HG03460 (cell line): ENCODE results near the gene CNTRL.
A peak's percentile ranks its signal among the peaks of the same experiment; 100 is the strongest.
"Not testable (repeated sequence)": the region's sequence is repeated elsewhere in the genome, so short reads cannot be mapped to it uniquely, and the experiment has no call there.

Source experiments
- ATAC-seq: cut with Tn5 transposase; IDR thresholded peaks from one replicate; pipeline ENCODE4 v1.9.1; 2021; ENCODE audit not compliant: unreplicated experiment

The CNTRL gene, protein sequence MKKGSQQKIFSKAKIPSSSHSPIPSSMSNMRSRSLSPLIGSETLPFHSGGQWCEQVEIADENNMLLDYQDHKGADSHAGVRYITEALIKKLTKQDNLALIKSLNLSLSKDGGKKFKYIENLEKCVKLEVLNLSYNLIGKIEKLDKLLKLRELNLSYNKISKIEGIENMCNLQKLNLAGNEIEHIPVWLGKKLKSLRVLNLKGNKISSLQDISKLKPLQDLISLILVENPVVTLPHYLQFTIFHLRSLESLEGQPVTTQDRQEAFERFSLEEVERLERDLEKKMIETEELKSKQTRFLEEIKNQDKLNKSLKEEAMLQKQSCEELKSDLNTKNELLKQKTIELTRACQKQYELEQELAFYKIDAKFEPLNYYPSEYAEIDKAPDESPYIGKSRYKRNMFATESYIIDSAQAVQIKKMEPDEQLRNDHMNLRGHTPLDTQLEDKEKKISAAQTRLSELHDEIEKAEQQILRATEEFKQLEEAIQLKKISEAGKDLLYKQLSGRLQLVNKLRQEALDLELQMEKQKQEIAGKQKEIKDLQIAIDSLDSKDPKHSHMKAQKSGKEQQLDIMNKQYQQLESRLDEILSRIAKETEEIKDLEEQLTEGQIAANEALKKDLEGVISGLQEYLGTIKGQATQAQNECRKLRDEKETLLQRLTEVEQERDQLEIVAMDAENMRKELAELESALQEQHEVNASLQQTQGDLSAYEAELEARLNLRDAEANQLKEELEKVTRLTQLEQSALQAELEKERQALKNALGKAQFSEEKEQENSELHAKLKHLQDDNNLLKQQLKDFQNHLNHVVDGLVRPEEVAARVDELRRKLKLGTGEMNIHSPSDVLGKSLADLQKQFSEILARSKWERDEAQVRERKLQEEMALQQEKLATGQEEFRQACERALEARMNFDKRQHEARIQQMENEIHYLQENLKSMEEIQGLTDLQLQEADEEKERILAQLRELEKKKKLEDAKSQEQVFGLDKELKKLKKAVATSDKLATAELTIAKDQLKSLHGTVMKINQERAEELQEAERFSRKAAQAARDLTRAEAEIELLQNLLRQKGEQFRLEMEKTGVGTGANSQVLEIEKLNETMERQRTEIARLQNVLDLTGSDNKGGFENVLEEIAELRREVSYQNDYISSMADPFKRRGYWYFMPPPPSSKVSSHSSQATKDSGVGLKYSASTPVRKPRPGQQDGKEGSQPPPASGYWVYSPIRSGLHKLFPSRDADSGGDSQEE (N-terminal part only)

DNA sequence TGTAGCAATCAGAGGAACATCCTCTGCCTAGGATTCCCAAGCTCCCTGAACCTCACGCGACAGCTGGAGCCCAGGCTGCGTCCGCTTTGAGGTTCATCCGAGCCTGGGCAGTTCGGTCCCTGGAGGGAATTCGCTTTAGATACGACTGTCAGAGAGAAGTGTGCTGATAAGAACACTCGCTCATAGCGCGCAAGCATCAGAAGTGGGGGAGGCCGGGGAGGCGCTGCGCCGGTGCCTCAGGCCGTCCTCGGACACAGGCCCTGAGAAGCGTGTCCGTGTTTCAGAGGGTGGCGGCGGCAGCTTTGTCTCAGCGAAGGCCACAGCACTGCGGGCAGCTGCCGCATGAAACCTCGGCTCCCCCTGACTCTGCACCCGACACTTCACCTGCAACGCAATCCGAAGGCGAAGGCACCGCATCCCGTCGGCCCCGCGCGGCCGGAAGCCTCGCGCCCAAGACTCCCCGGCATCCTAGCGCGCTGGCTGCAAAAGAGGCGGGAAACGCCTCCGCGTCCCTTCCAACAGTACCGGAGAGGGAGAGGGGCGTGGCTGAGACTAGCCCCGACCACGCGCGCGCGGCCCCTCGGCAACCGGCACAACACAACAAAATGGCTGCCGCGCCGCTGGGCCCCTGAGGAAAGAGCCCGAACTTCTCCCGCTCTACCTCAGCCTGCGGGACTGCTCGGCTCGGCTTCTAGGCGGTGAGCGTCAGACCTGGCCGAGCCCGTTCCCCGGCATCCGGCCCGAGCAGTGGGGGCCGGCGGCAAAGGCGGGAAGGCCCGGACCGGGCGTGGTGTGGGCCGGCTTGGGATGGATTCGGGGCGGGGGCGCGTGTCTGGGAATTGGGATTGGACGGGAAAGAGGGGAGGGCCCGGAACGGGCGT is at the start of gene CNTRL:
Gene CNTRL (plus strand): TSS at position 586 of the 881 bp plus-strand sequence. CDS start 13,372 bp downstream, outside the sequence.
- ATAC-seq: peak; percentile 60

DNA sequence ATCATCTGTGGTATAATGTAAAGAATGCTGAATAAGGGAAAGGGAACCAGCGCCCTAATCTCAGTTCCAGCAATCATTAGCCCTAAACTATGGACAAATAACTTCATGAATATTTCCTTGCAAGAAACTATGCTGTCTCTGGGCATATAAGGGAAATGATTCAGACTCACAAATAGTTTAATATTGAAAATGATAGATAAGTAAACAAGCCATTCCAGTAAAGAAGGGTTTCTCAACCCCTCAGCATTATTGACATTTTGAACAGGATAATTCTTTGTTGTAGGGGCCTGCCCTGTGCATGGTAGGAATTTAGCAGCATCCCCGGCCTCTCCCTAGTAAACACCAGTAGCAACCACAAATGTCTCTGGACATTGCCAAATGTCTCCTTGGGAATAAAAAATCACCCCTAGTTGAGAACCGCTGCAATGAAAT is 48.5 kb upstream of the CNTRL start:
- ATAC-seq: no peak

DNA sequence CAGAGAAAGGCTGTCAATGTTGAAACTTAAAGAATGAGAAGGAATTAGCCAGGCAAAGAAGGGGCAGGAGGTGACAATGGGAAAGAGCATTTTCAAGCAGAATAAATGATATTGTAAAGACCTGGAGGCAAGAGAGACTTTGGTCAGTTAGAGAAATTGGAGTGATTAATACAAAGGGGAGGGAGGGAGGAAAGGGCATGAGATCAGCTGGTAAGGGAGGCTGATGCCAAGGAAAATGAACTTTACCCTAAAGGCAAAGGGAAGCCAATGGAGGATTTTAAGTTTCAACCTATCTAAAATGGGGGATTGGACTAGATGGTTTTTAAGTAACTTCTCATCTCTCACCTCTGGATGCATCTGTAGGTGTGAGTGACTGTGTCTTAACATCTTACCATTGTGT is 48.0 kb upstream of the CNTRL start:
- ATAC-seq: no peak

DNA sequence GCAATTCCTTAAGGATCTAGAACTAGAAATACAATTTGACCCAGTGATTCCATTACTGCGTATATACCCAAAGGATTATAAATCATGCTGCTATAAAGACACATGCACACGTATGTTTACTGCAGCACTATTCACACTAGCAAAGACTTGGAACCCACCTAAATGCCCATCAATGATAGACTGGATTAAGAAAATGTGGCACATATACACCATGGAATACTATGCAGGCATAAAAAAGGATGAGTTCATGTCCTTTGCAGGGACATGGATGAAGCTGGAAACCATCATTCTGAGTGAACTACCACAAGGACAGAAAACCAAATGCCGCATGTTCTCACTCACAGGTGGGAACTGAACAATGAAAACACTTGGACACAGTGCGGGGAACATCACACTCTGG is 46.5 kb upstream of the CNTRL start:
- not testable (repeated sequence) for ATAC-seq

DNA sequence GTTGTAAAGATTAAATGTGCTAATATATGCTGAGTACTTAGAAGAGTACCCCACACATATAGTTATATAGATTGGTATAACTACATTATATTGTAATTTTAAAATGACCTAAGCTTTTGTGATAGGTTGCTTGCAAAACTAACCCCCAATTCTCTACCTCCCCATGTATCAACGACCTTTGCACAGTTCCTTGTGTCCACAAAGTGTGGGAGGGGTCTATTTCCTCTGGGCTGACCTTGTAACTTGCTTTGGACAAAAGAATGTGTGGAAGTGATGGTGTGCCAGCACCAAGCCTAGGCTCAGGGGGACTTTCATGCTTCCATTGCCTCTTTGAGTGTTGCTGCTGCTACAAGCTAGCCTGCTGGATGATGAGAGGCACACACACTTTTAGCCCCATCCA is 45.3 kb upstream of the CNTRL start:
- ATAC-seq: no peak

DNA sequence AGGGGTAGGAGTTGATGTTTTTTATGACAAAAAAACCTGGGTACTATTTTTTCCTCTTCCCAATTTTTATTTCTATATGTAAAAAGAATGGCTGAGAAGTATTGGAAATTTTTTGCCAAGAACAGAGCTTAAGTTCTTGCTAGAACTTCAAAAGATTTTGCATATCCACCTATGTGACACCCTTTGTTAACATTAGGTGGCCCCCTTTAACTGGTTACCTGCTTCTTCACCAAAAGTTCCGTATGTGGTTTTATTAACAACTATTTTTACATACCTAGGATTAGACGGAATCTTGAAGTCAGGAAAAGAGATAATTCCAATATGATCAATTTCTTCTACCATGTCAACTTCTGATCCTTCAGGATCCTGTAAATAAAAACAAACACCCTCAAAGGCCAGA is 40.2 kb upstream of the CNTRL start:
- no peak for ATAC-seq

DNA sequence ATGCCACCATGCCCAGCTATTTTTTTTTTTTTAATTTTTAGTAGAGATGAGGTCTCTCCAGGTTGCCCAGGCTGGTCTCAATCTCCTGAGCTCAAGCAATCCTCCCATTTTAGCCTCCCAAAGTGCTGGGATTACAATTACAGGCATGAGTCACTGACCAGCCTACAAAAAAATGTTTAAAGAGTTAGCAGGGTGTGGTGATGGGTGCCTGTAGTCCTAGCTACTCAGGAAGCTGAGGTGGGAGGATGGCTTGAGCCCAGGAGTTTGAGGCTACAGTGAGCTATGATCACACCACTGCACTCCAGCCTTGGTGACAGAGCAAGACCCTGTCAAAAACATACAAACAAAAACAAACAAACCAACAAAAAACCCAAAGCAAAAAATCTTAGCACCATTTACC is 39.0 kb upstream of the CNTRL start:
- ATAC-seq: not testable (repeated sequence)

DNA sequence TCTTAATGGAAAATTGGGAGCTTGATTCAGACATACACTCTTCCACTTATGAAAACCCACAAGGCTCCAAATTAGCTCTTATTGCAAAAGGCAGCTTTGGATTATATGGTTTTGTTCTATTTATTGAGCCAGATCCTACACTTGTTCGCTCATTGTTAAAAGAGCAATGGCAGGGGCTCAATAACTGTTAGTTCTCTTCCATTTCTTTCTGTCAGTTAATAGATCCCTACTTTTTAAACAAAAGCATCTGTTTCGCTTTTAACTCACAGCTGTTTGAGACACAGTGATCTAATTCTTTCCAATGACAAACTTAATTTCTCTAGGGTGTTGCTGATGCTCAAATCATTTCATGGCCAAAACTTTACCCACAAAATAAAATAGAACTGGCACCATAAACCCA is 36.4 kb upstream of the CNTRL start:
- no peak for ATAC-seq

DNA sequence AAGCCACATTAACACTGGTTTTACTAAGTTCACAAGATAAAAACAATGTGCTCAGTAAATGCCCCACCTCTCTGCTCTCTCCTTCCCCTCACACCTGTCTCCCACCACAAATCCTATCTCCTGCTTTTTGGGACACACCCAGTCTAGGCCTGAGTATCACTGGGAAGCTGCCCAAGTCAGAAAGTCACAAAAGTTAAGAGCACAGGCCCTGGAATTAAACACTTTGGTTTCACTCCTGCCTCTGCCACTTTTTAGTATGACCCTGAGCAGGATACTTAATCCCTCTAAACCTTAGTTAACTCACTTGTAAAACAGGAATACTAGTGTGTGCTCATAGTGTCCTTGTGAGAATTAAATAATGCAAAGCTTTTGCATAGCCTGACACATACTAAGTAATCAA is 36.0 kb upstream of the CNTRL start:
- no peak for ATAC-seq

DNA sequence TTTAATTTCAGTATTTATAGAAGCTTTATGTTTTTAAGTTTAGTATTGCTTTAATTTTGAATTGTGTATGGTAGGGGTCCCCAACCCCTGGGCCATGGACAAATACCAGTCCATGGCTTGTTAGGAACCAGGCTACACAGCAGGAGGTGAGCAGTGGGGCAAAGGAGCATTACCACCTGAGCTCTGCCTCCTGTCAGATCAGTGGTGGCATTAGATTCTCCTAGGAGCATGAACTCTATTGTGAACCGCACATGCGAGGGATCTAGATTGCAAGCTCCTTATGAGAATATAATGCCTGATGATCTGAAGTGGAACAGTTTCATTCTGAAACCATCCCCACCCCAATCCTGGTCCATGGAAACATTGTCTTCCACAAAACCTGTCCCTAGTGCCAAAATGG is 26.6 kb upstream of the CNTRL start:
- ATAC-seq: no peak

DNA sequence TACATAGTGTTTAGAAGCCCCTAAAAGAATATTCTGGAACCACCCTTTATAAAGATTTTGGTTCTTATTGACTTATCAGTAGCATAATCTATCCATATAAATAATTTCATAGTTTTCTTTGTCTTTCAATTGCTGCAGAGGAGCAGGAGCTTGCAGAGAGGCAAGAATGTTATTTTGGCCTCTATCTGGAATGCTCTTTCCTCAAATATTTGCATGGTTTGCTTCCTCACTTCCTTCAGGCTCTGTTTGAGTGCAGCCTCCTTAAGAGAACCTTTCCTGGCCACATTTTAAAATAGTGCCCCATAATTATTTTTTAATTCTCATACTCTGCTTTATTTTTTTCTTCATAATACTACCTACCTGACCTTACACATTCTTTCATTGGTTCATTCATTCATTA is 26.1 kb upstream of the CNTRL start:
- ATAC-seq: no peak

DNA sequence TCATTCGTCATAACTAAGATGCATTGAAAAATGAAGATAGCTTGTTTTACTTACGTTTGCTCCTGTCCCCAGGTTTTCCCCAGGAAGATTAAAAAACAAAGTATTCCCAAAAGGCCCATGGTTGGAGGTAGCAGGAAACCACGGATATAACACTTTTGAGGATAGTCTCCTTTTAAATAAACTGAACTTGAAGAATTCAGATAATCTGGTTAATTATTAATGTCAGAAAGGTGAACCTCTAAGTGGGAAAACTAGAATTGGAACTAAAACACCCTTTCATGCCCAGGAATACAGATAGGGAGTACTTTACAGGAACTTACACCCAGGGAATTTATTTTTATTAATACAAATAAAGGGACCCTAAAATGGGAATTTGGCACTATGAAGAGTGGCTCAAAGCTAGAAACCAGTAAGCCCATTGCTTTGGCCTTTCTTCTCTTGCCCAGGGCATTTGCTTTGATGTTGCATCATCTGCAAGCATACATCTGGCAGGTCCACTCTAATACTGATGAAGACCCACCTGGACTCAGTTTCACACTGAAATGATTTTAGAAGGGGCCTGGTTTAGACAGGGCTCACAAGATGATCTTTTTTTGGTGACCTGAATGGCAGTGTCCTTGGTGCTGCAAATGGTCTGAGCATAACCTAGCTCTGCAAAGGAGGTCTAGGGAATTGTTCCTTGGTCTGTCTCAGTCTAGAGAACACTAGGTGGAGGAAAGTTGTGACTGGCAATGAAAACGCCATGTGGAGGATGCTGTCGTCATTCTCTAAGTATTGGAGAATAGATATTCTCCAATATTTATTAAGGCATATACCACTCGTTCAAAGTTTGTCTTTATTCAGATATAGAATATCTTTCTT is 24.4 kb upstream of the CNTRL start, which contains the start of gene C5:
Gene C5 (minus strand): TSS at position 148 of the 861 bp plus-strand sequence. CDS start 29 bp downstream, at position 119.
- ATAC-seq: no peak

DNA sequence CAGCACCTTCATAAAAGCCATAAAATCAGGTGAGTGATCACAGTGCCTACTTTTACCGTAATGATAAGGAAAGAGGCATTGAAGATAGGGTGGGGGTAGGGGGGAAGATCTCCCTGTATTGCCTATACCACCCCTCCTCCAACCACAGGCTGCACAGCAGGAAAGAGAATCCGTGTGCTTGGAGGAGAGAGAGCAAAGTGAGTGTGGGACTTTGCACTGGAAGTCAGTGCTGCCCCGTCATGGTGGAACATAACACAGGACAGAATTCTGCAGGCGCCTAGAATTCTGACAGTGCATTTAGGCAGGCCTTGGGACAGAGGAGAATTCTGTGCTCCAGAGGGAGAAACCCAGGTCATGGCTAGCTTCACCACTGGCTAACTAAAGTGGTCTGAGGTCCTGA is 21.2 kb upstream of the CNTRL start:
- no peak for ATAC-seq

DNA sequence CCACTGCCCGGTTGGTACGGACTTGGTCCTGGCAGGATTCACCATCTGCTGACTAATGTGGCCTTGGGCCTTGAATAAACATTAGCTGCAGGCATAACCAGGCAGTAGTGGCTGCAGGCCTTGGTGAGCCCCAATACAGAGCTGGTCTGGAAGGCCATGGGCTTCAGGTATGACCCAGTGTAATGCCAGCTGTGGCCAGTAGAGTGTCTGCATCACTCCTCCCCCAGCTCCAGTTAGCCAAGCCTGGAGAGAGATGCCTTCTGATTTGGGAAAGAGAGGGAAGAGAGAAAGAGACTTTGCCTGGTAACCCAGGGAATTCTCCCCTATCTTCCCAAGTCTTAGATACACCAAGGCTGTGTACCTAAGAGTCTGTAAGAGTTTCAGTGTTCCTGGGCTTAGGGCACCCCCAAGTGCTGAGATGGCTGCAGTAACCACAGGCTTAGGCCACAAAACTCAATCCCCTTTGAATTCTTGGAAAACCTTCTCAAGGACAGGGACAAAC is 19.1 kb upstream of the CNTRL start:
- ATAC-seq: no peak

DNA sequence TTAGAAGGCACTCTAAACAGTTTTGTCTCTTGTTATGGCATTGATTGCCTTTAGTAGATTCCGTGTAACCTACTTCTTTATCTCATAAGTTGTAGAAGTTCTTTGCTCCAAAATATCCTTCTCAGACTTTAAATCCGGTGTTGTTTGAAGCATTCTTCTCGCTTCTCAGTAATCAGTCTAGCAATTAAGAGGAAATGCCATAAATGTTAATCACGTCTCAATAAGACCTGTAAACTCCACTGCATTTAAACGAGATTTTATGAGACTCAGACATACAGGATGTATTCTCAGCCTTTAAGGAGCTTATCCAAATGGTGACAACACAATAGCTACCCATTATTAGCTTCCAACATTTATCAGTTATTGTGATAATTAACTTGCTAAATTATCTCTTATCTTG is 16.9 kb upstream of the CNTRL start:
- no peak for ATAC-seq

DNA sequence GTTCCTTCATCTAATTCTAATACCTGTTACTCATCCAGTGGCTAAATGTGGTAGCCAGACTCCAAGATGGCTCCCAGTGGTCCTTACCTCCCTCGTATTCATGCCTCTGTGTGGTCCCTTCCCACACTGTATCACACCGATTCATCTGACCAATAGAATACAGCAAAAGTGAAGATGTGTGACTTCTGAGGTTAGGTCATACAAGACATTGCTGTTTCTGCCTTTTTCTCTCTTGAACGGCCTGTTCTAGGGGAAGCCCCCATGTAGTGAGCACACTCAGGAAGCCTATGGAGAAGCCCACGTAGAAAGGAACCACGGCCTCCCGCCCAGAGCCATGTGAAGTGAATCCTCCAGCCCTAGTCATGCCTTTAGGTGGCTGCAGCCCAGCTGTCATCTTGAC is 15.2 kb upstream of the CNTRL start:
- no peak for ATAC-seq

DNA sequence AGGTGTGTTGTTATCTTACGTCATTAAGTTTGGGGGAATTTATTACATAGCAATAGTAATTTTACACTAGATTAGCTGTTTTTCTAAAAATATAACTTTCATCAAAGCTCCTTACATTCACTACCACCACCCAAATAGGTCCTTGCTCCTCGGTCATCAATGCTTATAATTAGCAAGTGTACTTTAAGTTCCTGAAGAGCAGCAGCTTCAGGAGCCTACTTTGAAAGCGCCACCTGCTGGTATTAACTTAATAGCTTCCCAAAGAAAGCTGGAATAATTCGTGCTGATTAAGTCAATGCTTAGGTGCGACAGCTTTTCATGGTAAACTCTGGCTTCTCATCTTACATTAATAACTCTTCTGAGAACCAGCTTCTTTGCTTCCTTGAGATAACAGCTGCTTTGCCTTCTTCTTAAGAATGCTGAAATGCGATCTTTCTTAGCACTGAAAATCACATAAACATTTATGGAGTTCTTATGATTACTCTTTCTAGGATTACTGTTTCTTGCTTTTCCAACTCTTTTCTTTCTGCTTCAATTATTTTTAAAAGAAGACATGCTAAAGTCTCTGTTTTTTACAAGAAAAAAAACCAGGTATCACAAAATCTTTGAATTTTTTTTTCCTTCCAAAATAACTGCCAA is 14.6 kb upstream of the CNTRL start:
- ATAC-seq: no peak

DNA sequence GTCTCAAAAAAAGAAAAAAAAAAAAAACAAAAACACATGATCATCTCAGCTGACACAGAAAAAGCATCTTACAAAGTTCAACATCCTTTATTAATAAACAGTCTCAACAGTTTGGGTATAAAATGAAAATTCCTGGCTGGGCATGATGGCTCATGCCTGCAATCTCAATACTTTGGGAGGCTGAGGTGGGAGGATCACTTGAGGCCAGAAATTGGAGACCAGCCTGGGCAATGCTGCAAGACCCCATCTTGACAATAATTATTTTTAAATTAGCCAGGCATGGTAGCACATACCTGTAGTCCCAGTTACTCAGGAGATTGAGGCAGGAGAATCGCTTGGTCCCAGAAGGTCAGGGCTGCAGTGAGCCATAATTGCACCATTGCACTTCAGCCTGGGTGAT is 7.9 kb upstream of the CNTRL start:
- ATAC-seq: no peak

DNA sequence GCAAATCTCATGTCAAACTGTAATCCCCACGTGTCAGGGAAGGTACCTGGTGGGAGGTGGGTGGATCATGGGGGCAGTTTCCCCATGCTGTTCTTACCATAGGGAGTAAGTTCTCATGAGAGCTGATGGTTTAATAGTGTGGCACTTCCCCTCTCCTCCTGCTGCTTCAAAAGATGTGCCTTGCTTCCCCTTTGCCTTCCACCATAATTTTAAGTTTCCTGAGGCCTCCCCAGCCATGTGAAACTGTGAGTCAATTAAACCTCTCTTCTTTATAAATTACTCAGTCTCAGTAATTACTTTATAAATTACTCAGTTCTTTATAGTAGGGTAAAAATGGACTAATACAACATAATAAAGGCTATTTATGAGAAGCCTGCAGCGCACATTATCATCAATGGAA is 7.1 kb upstream of the CNTRL start:
- no peak for ATAC-seq
